T-helper 2 cell treated with Interferon-gamma antibody and Interleukin-4, amounts not matched to agents 5 μg/mL and 100 μg/mL, for 36 hours (primary cell): ENCODE results near the gene NRIP3.
A peak's percentile ranks its signal among the peaks of the same experiment; 100 is the strongest.
"Not testable (repeated sequence)": the region's sequence is repeated elsewhere in the genome, so short reads cannot be mapped to it uniquely, and the experiment has no call there.

ENCODE experiments used
- DNase-seq: peaks from one replicate; pipeline ENCODE4 v3.0.0; 2021; ENCODE audit warnings: low spot score
- H3K27ac Mint-ChIP-seq: one replicate; pipeline ENCODE4 v1.8.0; 2021; ENCODE audit warnings: mild to moderate bottlenecking, mixed read lengths
- H3K27me3 Mint-ChIP-seq: one replicate; pipeline ENCODE4 v1.8.0; 2021; ENCODE audit warnings: low read depth, mixed read lengths
- H3K36me3 Mint-ChIP-seq: one replicate; pipeline ENCODE4 v1.8.0; 2021; ENCODE audit warnings: low read depth, mixed read lengths
- H3K4me1 Mint-ChIP-seq: one replicate; pipeline ENCODE4 v1.8.0; 2021; ENCODE audit warnings: low read depth, mixed read lengths
- H3K4me3 Mint-ChIP-seq: one replicate; pipeline ENCODE4 v1.8.0; 2022; ENCODE audit warnings: mild to moderate bottlenecking, moderate library complexity, mixed read lengths
- H3K9me3 Mint-ChIP-seq: one replicate; pipeline ENCODE4 v1.8.0; 2021; ENCODE audit warnings: mixed read lengths

The NRIP3 gene

DNA sequence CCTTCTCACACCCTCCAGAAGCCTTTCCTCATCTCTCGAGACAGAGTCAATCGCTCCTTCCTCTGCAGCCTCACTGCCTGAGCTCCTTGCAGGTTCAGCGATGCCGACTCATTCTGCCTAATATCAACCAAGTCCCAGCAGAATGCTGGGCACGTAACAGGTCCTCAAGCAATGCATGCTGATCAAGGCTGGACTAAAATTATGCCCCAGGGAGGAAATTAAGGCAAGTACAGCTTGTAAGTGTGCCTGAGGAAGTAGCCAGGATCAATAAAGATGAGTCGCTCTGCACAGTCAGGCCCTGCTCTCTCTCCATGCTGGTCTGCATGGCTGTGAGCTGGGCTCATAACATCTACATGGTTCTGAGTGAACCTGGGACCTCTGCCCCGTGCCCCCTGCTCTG, 25.6 kb upstream of the NRIP3 start:
- Mint-ChIP-seq H3K4me1 (no peaks in the 10 kb centered on the region), H3K4me3 (no peak overlapping the region)
- no peak for DNase-seq

DNA sequence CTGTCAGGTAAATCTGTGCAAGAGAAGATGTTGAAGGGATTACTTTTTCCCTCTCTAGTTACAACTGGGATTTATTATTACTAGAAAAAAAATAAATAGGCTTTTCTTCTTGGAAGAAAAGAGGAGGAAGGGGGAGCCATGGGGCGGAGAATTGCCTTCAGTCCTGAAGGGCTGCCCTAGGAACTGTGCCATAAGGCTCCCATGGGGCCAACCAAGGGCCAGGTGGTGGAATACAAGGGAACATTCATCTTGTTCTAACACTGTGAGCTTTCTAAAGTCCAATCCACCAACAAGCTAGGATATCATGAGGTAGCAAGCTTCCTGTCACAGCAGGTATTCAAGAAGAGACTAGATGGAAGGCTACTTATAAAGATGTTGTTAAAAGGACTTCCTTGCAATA, 24.8 kb upstream of the NRIP3 start:
- H3K27me3 Mint-ChIP-seq, result peaks cover 21% of the 10 kb centered on the region
- no peaks in the 10 kb centered on the region for H3K4me1 Mint-ChIP-seq
- H3K4me3 Mint-ChIP-seq, result no peak overlapping the region
- no peak for DNase-seq
- no peaks in the 10 kb centered on the region for H3K36me3 Mint-ChIP-seq
- no peaks in the 10 kb centered on the region for H3K9me3 Mint-ChIP-seq
- H3K27ac Mint-ChIP-seq, result no peak overlapping the region

More for the DNA sequence above, 25.6 kb upstream of the NRIP3 start:
- H3K27me3 Mint-ChIP-seq, result peaks cover 21% of the 10 kb centered on the region
- no peaks in the 10 kb centered on the region for H3K36me3 Mint-ChIP-seq
- H3K27ac Mint-ChIP-seq, result no peak overlapping the region
- no peaks in the 10 kb centered on the region for H3K9me3 Mint-ChIP-seq

DNA sequence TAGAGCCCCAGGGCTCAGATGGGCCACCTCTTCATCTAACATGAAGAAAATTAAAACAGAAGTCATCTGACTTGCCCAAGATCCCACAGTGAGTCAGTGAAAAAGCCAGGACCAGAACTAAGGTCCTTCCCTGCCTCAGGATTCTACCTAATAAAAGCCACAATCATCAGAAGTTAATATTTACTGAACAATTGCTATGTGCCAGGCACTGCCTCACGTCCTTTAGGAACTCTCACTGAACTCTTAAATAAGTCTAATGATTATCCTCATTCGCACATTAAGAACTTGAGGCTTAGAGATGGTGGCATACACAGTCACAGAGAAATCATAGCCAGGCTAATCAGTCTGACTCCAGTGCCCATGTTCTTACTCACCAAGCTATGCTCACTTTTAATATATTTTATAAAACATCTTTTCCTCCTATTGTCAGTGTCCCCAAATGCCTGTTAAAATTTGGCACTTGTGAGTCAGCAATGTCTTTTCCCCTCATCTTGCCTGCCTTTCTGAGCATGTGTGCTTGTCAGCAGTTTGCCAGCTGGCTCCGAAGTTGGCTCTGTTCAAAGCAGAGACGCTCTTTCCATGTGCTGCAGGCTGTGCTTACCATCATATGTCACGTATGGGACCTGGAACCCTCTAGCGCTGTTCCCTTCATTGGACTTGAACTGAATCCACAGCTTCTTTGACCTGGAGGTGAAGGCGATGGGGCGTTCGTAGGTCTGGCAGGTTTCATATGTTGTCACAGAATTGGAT, 21.5 kb upstream of the NRIP3 start:
- no peak overlapping the region for H3K4me3 Mint-ChIP-seq
- no peaks in the 10 kb centered on the region for H3K36me3 Mint-ChIP-seq
- H3K9me3 Mint-ChIP-seq, result no peaks in the 10 kb centered on the region
- peaks cover 12% of the 10 kb centered on the region for H3K4me1 Mint-ChIP-seq
- DNase-seq, result no peak
- H3K27ac Mint-ChIP-seq, result no peak overlapping the region
- H3K27me3 Mint-ChIP-seq, result peaks cover 34% of the 10 kb centered on the region

DNA sequence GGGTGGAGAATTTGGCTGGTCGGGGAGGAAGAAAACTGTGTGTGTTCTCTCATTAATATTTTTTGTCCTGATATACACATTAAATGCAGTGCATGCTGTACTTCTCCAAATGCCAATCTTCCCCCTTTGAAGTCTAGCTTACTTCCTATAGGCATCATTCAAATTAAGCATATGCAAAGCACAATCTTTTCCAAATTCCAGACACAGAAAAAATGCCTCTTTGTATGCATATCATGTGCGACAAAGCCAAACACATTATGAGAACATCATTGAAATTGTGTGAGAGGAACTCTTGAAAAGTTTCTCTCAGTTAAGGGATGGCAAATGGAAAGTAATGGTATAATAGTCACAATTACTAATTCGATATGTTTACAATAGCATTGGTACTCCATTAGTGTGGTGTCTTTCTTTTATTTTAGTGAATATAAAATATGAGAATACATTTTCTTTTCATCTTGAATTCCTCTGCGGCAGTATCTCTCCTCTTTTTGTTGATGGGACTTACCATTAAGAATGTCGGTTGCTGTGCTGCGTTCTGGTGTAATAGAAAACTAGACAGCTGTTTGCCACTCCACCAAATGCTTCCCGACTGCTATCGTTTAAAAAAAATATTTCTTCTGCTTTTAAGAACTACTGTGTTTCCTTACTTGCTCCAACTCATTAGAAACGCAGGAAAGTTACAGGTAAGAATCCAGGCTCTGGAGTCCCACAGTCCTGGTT, 19.3 kb upstream of the NRIP3 start:
- no peak overlapping the region for H3K4me3 Mint-ChIP-seq
- no peaks in the 10 kb centered on the region for H3K36me3 Mint-ChIP-seq
- peaks cover 13% of the 10 kb centered on the region for H3K4me1 Mint-ChIP-seq
- no peak overlapping the region for H3K27ac Mint-ChIP-seq
- peaks cover 25% of the 10 kb centered on the region for H3K27me3 Mint-ChIP-seq
- no peak for DNase-seq
- H3K9me3 Mint-ChIP-seq, result no peaks in the 10 kb centered on the region

DNA sequence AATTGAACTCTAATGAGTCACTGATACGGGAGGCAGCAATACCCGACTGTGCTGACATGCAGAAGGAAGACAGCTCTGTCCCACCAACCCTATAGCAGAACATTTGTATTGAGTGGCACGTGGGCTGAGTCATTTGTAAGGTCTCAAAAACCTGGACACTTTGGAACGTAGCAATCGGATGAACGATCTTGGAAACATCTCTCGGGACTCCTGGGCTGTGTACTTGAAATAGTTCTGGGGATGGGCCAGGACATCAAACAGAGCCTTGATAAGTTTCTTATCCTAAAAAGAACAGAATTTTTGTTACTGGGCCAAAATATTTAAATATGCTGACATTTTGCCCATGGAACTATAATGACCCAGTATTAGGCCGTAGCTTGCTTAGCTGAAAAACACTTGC, 17.1 kb upstream of the NRIP3 start:
- DNase-seq, result no peak
- no peak overlapping the region for H3K4me3 Mint-ChIP-seq
- H3K27me3 Mint-ChIP-seq, result peaks cover 25% of the 10 kb centered on the region
- H3K36me3 Mint-ChIP-seq, result no peaks in the 10 kb centered on the region
- H3K4me1 Mint-ChIP-seq, result peaks cover 30% of the 10 kb centered on the region
- H3K27ac Mint-ChIP-seq, result no peak overlapping the region
- no peaks in the 10 kb centered on the region for H3K9me3 Mint-ChIP-seq

DNA sequence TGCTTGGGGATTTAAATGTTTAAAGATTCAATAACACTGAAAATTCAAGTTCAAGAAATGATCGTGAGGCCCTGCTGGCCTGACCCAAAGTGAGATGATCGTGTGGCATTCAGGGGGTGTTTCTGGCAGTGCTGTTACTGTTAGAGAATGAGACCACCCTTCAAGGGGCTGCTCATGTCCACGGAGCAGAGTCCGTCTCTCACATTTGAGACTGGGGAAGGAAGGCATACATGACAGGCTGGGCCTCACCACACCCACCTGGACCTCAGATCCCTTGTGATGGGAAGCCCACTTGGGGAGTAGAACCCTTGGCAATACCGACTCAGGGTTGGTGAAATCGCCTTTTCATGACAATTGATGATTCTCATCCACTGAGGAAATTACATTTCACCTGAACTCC, 16.1 kb upstream of the NRIP3 start:
- H3K4me1 Mint-ChIP-seq, result peaks cover 36% of the 10 kb centered on the region
- H3K4me3 Mint-ChIP-seq, result no peak overlapping the region
- peaks cover 23% of the 10 kb centered on the region for H3K27me3 Mint-ChIP-seq
- H3K9me3 Mint-ChIP-seq, result no peaks in the 10 kb centered on the region
- no peak overlapping the region for H3K27ac Mint-ChIP-seq
- DNase-seq, result no peak
- H3K36me3 Mint-ChIP-seq, result no peaks in the 10 kb centered on the region

DNA sequence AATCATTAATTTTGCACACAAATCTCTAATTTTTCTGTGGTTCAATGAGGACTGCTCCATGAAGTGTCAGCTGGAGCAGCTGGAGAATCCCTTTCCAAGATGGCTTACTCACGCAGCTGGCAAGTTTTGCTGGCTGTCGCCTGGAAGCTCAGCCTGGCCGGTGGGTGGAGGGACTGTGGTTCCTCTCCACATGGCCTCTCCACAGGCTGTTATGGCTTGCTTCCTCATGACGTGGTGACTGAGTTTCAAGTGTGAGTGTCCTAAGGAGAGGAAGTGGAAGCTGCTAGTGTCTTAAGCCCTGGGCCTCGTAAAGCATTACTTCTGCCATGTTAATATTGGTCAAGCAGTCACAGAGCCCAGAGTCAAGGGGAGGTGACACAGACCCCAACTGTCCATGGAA, 14.0 kb upstream of the NRIP3 start:
- Mint-ChIP-seq H3K36me3 (no peaks in the 10 kb centered on the region), H3K27me3 (peaks cover 15% of the 10 kb centered on the region), H3K4me1 (peaks cover 33% of the 10 kb centered on the region), H3K4me3 (no peak overlapping the region), H3K9me3 (no peaks in the 10 kb centered on the region), H3K27ac (no peak overlapping the region)
- DNase-seq, result no peak

DNA sequence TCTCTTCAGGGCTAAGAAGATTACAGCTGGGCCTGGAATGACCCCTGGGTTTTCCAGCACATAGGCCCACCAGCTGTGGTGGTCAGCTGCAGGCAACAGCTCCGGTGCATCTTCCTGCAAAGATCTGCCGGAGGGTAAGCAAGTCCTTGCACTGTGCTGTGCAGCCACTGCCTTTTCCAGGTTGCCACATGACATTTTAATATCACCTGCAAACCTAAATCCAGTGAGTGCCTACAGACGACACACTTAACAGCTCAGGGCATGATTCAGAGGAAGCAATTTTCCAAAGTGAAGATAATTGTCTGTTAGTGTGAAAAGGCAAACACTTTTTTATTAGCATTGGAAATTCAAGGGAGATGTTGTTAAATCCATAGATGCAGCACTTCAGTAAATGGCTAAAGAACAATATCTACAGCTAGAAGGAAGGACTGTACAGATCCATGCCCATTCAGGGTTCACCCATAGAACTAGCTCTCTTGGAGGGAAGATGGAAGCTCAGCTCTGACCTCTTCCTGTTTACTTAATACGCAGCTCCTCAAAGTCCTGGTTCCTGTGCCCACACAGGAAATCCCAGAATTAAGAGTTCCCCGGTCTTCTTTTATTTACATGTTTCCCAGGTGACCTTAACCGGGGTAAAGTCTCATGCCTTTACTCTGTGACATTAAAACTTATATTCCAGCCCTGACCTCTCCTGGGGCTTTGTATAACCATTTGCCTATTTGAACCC, 13.3 kb upstream of the NRIP3 start:
- H3K27ac Mint-ChIP-seq, result no peak overlapping the region
- no peaks in the 10 kb centered on the region for H3K36me3 Mint-ChIP-seq
- peak overlapping the region; percentile 8 for H3K4me3 Mint-ChIP-seq
- peaks cover 11% of the 10 kb centered on the region for H3K27me3 Mint-ChIP-seq
- H3K9me3 Mint-ChIP-seq, result no peaks in the 10 kb centered on the region
- H3K4me1 Mint-ChIP-seq, result peaks cover 26% of the 10 kb centered on the region
- DNase-seq, result no peak

DNA sequence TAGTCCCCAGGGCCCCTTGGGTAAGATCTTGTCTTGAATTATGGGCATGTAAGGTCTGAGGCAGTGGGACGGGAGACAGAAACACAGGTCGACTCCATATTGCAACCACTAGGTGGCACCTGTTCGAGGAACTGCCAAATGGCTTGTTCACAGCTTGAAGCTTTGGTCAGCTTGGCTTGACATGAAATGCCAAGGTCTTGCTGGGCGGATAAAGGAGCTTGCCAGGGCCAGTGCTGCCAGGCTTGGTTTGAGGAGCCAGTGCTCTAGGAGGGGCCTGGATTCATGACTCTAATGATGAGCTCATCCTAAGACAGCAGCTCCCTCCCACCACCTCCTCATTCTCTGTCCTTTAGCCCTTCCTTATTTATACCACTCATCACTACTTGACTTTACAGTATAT, 11.9 kb upstream of the NRIP3 start:
- peak; percentile 52 for DNase-seq
- peaks cover 23% of the 10 kb centered on the region for H3K4me1 Mint-ChIP-seq
- H3K27me3 Mint-ChIP-seq, result peaks cover 17% of the 10 kb centered on the region
- no peak overlapping the region for H3K4me3 Mint-ChIP-seq
- no peak overlapping the region for H3K27ac Mint-ChIP-seq
- no peaks in the 10 kb centered on the region for H3K9me3 Mint-ChIP-seq
- H3K36me3 Mint-ChIP-seq, result no peaks in the 10 kb centered on the region

DNA sequence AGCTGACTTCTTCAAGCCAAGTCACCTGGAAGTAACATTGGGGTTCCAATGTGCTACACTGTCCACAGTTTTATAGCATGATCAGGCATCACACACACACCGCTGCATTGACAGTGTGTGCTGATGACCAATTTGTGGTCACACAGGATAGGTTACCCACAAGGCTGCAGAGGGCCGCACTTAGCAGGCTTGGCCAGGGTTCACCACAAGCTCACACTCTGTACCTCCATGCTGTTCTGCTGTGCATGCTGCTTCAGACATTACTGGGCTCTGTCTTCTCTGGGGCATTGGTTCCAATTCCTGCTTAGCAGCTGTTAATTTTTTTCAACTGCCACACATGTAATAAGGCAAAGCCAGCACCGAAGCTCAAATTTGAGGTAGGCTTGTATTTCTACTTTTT, 11.0 kb upstream of the NRIP3 start:
- H3K27ac Mint-ChIP-seq, result no peak overlapping the region
- no peaks in the 10 kb centered on the region for H3K36me3 Mint-ChIP-seq
- DNase-seq, result no peak
- peaks cover 23% of the 10 kb centered on the region for H3K4me1 Mint-ChIP-seq
- H3K27me3 Mint-ChIP-seq, result peaks cover 26% of the 10 kb centered on the region
- H3K4me3 Mint-ChIP-seq, result no peak overlapping the region
- no peaks in the 10 kb centered on the region for H3K9me3 Mint-ChIP-seq

DNA sequence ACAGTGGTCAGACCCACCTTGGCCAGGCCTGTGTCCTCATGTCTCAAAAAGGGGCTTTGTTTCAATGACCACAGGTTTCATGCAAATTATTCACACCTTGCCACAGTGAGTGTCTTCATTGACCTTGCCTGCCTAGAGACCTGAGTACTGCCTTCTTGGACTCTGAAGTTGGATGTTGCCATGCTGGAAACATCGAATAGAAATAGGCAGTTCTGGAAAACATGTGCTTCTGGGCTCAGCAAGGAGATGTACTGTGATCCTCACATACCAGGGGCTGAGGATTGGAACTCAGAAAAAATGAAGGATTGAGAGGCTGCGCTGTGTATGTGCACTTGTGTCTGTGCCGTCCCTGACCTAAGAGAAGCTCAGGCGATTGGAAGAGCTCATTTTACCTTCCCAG, 9.6 kb upstream of the NRIP3 start:
- H3K27ac Mint-ChIP-seq, result no peak overlapping the region
- no peaks in the 10 kb centered on the region for H3K36me3 Mint-ChIP-seq
- H3K27me3 Mint-ChIP-seq, result peaks cover 32% of the 10 kb centered on the region
- no peaks in the 10 kb centered on the region for H3K9me3 Mint-ChIP-seq
- DNase-seq, result no peak
- no peak overlapping the region for H3K4me3 Mint-ChIP-seq
- peaks cover 23% of the 10 kb centered on the region for H3K4me1 Mint-ChIP-seq

DNA sequence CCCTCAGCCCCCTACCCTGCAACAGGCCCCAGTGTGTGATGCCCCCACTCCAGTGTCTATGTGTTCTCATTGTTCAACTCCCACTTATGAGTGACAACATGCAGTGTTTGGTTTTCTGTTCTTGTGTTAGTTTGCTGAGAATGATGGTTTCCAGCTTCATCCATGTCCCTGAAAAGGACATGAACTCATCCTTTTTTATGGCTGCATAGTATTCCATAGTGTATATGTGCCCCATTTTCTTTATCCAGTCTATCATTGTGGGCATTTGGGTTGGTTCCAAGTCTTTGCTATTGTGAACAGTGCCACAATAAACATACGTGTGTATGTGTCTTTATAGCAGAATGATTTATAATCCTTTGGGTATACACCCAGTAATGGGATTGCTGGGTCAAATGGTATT, 5.7 kb upstream of the NRIP3 start:
- DNase-seq, H3K4me3 Mint-ChIP-seq, H3K36me3 Mint-ChIP-seq, H3K27ac Mint-ChIP-seq, H3K4me1 Mint-ChIP-seq, H3K9me3 Mint-ChIP-seq: not testable (repeated sequence)
- peaks cover 69% of the 10 kb centered on the region for H3K27me3 Mint-ChIP-seq

DNA sequence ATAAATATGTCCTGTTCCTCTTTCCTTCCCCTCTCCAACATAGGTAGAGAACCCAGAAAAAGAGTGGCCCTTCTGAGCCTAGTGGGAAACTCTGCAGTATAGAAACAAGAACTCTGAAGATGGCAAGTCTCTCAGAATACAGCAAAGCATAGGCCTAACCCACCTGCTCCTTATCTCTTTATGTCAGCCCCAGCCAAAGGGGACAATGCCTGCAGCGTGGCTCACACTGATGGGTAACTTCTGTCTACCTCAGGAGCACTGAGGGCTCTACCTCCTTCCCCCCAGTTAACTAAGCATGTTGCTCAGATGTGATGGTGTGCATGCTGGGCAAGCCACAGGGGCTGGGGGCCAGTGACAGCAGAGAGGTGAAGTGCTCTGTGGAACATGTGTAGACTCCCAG, 4.9 kb upstream of the NRIP3 start:
- H3K27me3 Mint-ChIP-seq, result peaks cover 69% of the 10 kb centered on the region
- peaks cover 5% of the 10 kb centered on the region for H3K4me1 Mint-ChIP-seq
- H3K4me3 Mint-ChIP-seq, result no peak overlapping the region
- no peaks in the 10 kb centered on the region for H3K9me3 Mint-ChIP-seq
- H3K27ac Mint-ChIP-seq, result no peak overlapping the region
- DNase-seq, result no peak
- no peaks in the 10 kb centered on the region for H3K36me3 Mint-ChIP-seq

DNA sequence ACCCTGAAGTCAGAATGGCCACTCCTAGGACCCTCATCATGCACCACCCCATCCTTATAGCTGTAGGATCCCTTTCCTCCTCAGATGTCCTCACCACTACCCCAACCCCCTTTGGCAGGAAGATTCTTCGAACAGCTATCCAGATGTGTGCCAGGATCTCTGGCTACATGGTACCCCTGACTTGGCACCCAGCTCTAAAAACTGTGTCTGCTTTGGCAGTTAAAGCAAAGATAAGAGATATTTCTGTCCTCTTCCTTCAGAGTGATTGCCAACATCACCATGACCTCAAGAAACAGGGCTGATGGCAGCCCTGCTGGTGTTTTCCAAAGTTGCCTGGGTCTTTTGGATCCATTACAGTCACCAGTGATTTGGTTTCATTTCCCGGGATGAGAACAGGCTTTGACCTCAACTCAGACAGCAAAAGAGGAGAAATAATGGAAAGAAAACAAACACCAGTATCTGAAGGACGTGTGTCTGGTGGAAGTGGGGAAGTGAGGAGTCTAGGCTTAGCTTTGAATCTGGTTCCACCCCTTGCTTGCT, 4.3 kb upstream of the NRIP3 start:
- Mint-ChIP-seq H3K27ac (no peak overlapping the region), H3K4me3 (no peak overlapping the region), H3K27me3 (peaks cover 70% of the 10 kb centered on the region)

More for the DNA sequence above, 4.3 kb upstream of the NRIP3 start:
- no peaks in the 10 kb centered on the region for H3K9me3 Mint-ChIP-seq
- DNase-seq, result no peak
- H3K4me1 Mint-ChIP-seq, result peaks cover 8% of the 10 kb centered on the region
- peaks cover 2% of the 10 kb centered on the region for H3K36me3 Mint-ChIP-seq
